Measurements from ENCODE around the gene TTLL5.

TTLL5 gene

DNA sequence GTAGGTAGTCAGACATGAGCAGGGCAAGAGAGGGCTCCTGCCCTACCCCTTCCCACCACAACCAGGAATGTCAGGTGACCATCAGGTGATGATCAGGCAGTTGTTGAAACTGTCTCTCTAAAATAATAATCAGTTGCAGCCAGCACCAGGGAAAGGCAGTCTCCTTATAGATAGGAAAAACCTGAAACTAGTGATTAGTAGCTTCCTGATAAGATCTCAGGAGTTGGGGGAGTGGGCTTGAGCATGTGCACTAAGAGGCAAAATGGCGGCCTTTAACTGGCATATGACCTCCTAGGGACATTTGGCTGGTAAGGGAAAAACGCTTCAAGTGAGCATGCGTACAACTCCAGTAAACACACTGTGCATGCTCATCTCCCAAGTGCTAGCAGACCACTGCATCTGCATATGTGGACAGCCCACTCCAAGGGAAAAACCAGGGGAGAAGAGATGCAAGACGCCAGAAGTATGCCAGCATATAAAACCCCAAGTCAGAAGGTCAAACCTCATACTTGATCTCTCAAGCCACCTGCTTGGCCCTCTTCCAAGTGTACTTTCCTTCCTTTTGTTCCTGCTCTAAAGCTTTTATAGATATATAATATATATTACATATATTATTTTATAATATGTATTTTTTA, 283.7 kb downstream of the TTLL5 start:
- DNase-seq (ENCODE audit: low read depth): no peak
- H3K4me3 ChIP-seq (ENCODE audit: low read length): no peak overlapping the region
- TF ChIP-seq, protein P1, sequence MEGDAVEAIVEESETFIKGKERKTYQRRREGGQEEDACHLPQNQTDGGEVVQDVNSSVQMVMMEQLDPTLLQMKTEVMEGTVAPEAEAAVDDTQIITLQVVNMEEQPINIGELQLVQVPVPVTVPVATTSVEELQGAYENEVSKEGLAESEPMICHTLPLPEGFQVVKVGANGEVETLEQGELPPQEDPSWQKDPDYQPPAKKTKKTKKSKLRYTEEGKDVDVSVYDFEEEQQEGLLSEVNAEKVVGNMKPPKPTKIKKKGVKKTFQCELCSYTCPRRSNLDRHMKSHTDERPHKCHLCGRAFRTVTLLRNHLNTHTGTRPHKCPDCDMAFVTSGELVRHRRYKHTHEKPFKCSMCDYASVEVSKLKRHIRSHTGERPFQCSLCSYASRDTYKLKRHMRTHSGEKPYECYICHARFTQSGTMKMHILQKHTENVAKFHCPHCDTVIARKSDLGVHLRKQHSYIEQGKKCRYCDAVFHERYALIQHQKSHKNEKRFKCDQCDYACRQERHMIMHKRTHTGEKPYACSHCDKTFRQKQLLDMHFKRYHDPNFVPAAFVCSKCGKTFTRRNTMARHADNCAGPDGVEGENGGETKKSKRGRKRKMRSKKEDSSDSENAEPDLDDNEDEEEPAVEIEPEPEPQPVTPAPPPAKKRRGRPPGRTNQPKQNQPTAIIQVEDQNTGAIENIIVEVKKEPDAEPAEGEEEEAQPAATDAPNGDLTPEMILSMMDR (IDR thresholded peaks at IDR 0.05; ENCODE audit: insufficient read depth, low read depth, low read length, missing control alignments): no peak

DNA sequence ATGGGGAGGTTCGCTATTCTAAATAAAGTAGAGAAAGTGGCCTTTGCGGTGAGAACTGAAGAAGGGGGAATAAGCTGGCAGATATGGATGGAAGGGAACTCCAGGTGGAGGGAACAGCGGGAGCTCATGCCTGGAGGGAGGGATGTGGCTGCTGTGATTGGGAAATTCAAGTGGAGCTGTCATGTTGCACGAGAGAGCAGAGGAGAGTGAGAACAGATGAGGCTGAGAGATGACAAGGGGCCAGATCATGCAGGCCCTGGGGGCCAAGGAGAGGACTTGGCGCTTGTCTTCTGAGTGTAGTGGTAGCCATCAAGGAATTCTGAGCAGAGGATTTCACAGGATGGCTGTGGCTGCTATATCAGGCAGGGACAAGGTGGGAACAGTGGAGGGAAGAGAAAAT, 285.7 kb downstream of the TTLL5 start:
- TF ChIP-seq, protein P1 (IDR thresholded peaks at IDR 0.05; ENCODE audit: insufficient read depth, low read depth, low read length, missing control alignments): no peak
- DNase-seq (ENCODE audit: low read depth): peak; percentile 35
- H3K4me3 ChIP-seq (ENCODE audit: low read length): no peak overlapping the region

DNA sequence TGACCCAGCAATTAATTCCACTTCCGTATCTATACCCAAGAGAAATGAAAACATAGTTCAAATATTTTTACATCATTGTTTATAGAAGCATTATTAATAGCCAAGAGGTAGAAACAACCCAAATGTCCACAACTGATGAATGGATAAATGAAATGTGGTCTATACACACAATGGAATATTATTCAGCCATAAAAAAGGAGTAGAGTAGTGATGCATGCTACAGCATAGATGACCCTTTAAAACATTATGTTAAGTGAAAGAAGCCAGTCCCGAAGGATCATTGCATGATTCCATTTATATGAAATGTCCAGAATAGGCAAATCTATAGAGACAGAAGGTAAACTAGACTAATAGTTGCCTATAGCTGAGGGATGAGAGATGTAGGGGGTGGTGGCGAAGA, 291.4 kb downstream of the TTLL5 start:
- DNase-seq (ENCODE audit: low read depth): no peak
- H3K4me3 ChIP-seq (ENCODE audit: low read length): no peak overlapping the region
- TF ChIP-seq, protein P1 (IDR thresholded peaks at IDR 0.05; ENCODE audit: insufficient read depth, low read depth, low read length, missing control alignments): no peak

DNA sequence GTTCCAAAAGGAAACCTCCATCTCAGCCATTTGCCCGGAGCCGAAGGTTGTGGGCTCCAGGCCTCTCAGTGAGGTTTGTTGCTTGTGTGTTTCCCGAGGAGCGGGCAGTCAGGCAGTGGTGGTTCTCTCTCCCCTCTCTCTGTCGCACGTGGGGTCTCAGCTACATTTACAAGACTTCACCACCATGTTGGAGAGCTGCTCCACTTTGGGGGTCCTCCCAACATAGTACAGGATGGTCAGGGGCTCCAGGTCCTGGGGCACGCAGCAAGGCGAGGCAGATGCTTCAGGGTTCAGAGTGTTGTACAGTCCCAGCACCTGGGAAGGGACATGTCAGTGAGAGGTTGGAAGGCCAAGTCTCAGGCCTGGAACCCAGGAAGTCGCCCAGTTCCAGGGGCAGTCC, 298.0 kb downstream of the TTLL5 start:
- DNase-seq (ENCODE audit: low read depth): no peak
- no peak overlapping the region for H3K4me3 ChIP-seq (ENCODE audit: low read length)
- TF ChIP-seq, protein P1 (IDR thresholded peaks at IDR 0.05; ENCODE audit: insufficient read depth, low read depth, low read length, missing control alignments): no peak

DNA sequence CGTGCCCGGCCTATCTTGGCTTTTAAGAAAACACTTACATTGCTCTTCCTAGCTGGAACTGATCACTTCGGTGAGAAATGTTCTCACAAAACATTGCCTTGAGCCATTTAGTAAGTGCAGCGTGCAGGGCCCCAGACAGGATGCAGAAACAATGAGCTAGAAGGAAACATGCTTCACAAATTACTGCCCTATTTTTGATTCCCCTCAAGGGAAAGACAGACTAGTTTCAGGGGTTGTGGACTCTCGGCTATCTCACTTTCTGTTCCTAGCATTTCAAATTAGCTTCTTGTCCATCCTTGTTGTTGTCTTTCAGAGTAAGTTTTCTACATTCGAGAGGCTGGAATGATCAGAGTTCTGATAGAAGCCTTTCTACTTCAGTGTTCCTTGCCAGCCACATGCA, 299.2 kb downstream of the TTLL5 start:
- TF ChIP-seq, protein P1 (IDR thresholded peaks at IDR 0.05; ENCODE audit: insufficient read depth, low read depth, low read length, missing control alignments): no peak

DNA sequence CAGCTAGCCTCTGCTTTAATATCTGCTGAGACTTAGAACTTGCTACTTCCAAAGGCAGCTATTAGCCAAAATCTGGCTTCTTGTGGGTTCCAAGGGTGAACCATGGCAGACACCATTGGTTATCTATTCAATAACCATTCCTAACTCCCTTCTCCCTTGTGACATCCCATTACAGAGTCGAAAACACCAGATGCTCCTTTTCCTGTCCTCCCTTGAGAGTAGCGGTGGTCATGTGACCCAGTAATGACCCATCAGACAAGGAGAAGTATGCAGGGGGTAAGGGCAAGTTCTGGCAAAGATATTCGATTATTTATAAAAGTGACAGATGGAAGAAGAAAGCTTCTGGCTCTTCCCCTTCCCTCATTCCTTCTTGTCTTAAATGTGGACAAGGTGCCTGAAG, 300.6 kb downstream of the TTLL5 start:
- TF ChIP-seq, protein P1 (IDR thresholded peaks at IDR 0.05; ENCODE audit: insufficient read depth, low read depth, low read length, missing control alignments): no peak
- no peak overlapping the region for H3K4me3 ChIP-seq (ENCODE audit: low read length)
- no peak for DNase-seq (ENCODE audit: low read depth)

More for the DNA sequence above, 299.2 kb downstream of the TTLL5 start:
- no peak for DNase-seq (ENCODE audit: low read depth)
- H3K4me3 ChIP-seq (ENCODE audit: low read length): no peak overlapping the region

DNA sequence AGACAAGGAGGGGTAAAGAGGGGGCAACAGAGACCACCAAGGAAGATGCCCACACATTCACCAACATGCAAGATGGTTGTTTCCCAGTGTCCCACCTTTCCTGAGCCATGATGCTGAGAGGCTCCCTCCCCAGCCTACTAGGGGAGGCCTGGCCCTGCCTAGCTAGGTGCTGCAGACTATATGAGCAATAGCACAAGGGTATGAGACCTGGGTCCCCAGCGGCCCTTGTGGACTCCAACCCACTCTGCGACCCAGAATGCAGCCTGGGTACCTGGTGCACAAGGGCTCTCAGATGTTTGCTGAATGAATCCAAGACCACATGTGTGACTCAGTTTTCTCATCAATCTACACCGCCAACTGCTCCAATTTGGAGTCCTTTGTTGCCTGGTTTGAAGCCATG, 306.8 kb downstream of the TTLL5 start:
- TF ChIP-seq, protein P1 (IDR thresholded peaks at IDR 0.05; ENCODE audit: insufficient read depth, low read depth, low read length, missing control alignments): no peak
- no peak for DNase-seq (ENCODE audit: low read depth)
- no peak overlapping the region for H3K4me3 ChIP-seq (ENCODE audit: low read length)
